HG03108 (cell line): Measurements from ENCODE around the gene HOXC11.

Source experiments
- ATAC-seq: cut with Tn5 transposase; IDR thresholded peaks from one replicate; pipeline ENCODE4 v1.9.1; 2021; ENCODE audit warnings: moderate library complexity; ENCODE audit not compliant: unreplicated experiment

The HOXC11 gene

GRCh38 chr12:53983950-53984572 lies 11.1 kb downstream of the HOXC11 start:
- ATAC-seq: no peak

GRCh38 chr12:53984901-53985691 lies 12.2 kb downstream of the HOXC11 start, which contains the start of gene HOXC10:
TSS of gene HOXC10 (plus strand) at chr12:53985146. CDS start at chr12:53985260, 114 bp downstream.
- ATAC-seq: no peak

GRCh38 chr12:53985692-53985993 lies 12.7 kb downstream of the HOXC11 start:
- no peak for ATAC-seq

- ATAC-seq: no peak
Measured at GRCh38 chr12:53985994-53986685, 13.2 kb downstream of the HOXC11 start.

- no peak for ATAC-seq
Measured at GRCh38 chr12:53986686-53987483, 14.0 kb downstream of the HOXC11 start.

- no peak for ATAC-seq
Measured at GRCh38 chr12:53987787-53988230, 14.9 kb downstream of the HOXC11 start.

GRCh38 chr12:53988541-53989226 lies 15.8 kb downstream of the HOXC11 start:
- no peak for ATAC-seq

- ATAC-seq: no peak
Measured at GRCh38 chr12:53989227-53990113, 16.5 kb downstream of the HOXC11 start.

GRCh38 chr12:53990311-53991076 lies 17.6 kb downstream of the HOXC11 start:
- ATAC-seq: no peak

- no peak for ATAC-seq
Measured at GRCh38 chr12:53991077-53991460, 18.1 kb downstream of the HOXC11 start.

GRCh38 chr12:53992377-53992889 lies 19.5 kb downstream of the HOXC11 start:
- ATAC-seq: no peak

- ATAC-seq: no peak
Measured at GRCh38 chr12:53993162-53994008, 20.5 kb downstream of the HOXC11 start.

GRCh38 chr12:53994009-53994263 lies 21.0 kb downstream of the HOXC11 start:
- ATAC-seq: no peak

GRCh38 chr12:53994264-53995001 lies 21.5 kb downstream of the HOXC11 start:
- ATAC-seq: no peak

GRCh38 chr12:53995002-53995377 lies 22.1 kb downstream of the HOXC11 start:
- no peak for ATAC-seq

- ATAC-seq: no peak
Measured at GRCh38 chr12:53995378-53996239, 22.7 kb downstream of the HOXC11 start.
